ENCODE measurements around the gene UCMA. TPM values are rescaled to one million over a fixed set of nuclear protein-coding genes. Genes with fewer than 3 reads are reported as not detected.

The UCMA gene
- polyA plus RNA-seq, 5 donors: 0.29 to 0.41 (median 0.37) TPM; not detected in 2

DNA sequence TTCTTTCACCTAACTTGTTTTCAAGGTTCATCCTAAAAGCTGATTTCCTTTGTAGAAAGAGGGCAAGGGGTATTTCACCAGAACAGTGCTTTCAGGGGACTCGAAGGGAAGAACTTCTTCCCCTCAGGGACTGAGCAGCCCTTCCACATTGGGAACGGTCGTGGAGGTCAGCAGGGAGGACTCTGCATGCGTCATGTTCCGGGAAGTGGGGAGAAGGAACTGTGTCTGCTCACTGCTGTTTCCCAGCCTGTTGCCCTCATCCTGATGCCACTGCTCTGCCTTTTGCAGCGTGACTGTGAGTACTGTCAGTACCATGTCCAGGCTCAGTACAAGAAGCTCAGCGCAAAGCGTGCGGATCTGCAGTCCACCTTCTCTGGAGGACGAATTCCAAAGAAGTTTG is 45.6 kb downstream of the UCMA start:
- no peak for DNase-seq

DNA sequence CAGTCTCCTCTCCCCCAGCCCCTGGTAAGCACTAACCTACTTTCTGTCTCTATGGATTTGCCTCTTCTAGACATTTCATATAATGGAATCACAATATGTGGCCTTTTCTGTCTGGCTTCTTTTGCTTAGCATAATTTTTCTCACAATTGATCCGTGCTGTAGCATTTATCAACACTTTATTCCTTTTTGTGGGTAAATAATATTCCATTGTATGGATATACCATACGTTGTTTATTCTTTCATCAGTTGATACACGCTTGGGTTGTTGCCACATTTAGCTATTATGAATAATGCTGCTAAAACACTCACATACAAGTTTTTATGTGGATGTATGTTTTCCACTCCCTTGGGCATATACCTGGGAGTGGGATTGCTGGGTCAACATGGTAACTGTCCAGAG is 47.0 kb downstream of the UCMA start:
- DNase-seq: no peak

DNA sequence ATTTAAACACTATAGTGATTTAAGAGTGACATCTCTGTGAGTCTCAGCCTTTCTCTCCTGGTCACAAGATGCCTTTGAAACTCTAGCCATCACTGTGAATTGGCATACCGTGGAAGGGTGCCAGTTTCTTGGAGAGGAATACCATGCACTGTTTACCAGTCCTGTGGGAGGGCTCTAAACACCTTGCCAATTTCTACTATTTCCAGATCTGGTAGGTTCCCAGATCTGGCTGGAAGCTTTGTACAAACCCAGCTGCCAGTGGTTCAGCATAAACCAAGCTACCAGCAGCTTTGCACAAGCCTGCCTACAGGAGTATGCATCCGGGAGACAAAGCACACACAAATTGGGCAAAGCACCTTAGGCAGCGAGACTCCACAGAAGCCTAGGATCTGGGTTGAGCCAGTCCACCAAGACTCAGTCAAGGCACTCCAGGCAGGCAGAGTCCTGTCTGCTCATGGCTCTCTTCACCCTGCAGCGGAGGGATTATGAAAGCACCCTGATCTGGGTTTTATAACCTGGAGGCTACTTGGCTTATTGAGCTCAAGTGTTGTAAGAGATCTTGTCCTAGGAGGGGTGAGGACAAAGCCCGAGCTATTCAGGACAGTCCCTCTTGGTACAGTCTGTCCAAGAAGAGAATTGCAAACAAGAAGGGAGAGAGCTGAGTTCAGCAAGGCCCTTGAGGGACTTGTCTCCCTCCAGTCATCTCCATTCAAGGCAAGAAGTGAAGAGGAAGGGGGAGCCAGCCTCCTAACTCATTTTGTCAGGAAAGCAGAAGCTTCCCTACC is 49.3 kb downstream of the UCMA start:
- DNase-seq: no peak

DNA sequence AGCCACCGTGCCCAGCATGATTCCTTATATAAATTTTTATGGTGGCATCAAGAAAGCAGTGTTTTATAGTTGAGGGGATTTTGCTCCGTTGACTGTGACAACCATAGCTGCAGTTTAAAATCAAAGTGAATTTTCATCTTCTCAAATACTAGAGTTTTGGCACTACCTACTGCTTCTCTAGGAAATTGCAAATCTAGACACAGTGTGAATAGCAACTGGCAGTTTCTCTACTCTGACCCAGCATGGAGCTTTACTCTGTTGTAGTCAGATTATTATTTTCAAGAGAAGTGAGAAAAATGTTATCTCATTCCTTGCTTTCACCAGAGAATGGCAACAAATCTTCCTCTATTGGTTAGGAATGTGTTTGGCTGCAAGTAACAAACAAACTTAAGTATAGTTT is 49.9 kb downstream of the UCMA start:
- no peak for DNase-seq

DNA sequence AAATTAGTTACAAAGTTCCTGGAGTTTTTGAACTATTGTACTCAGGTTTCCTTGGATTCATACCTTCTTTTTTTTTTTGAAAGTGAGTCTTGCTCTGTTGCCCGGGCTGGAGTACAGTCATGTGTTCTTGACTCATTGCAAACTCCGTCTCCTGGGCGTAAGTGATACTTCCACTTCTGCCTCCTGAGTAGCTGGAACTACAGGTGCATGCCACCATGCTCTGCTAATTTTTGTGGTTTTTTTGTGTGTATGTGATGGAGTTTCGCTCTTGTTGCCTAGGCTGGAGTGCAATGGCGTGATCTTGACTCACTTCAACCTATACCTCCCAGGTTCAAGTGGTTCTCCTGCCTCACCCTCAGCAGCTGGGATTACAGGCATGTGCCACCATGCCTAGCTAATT is 50.5 kb downstream of the UCMA start:
- no peak for DNase-seq

DNA sequence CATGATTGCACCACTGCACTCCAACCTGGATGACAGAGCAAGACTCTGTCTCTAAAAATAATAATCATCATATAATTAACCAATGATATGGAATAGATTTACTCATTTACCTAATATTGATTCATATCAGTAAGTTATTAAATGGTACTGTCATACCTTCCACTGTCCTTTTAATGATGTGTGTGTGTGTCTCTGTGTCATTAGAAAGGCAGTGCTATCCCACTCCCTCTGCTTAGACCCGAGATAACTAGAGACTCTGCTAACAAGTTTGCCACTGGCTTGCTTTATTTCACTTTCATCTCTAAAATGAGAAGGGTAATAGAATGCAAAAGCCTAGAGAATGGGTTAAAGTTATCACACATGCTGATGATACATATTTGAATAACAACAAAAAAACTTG is 51.8 kb downstream of the UCMA start:
- DNase-seq: no peak

DNA sequence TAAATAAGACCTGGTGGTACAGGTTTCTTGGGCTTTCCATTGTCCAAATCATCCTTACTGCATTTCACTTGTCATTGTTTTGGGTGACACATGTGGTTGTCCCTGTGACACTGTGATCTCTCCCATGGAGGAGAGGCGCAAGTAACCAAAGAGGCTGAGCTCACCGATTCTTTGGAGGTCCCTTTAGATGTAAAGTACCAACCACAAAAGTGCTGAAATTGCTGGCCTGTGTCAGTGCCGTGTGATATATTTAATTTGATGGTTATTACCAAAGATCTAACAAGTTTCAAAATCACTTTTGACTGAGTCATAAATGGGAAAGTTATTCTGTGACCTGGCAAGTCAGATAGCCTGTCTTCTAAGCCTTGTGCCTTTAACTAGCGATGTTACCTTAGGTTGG is 53.4 kb downstream of the UCMA start:
- no peak for DNase-seq

DNA sequence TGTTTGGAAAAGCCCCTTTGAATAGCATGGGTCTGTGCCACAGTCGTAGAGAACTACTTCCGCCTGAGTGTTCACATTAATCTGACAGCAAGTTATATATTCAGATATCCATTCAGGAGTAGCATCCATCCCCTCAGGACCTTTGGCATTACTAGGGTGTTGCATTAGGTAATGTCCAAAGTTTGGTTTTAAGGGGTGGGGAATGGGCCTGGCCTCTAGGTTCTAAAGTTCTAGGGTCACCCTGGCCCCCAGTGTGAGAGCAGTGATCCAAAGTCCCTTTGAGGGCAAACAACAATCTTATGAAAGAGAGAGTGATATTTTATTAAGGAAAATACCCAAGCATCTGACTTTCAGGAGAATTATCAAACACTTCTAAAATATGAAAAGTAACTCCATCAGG is 60.6 kb downstream of the UCMA start:
- no peak for DNase-seq

Other genes starting within 250 kb of the UCMA start
- 10 to 100 TPM in 2 of 5 donors, 1 to 10 TPM in 3; 6.6 to 11.7 (median 8.4) TPM for gene CCDC3, start 232.7 kb downstream of the UCMA start, polyA plus RNA-seq (ENCODE audit: insufficient read depth in 1 of 5, insufficient read length in 5 of 5, low replicate concordance in 1 of 5)
- 10 to 100 TPM; 31.1 to 40.7 (median 35.4) TPM for gene OPTN, start 134.2 kb downstream of the UCMA start, polyA plus RNA-seq (ENCODE audit: insufficient read depth in 1 of 5, insufficient read length in 5 of 5, low replicate concordance in 1 of 5)
- gene MCM10, start 72.8 kb downstream of the UCMA start, polyA plus RNA-seq (ENCODE audit: insufficient read depth in 1 of 5, insufficient read length in 5 of 5, low replicate concordance in 1 of 5): 10 to 100 TPM in 2 of 5 donors, 1 to 10 TPM in 3; 7.4 to 14.1 (median 9.7) TPM
- 10 to 100 TPM; 28.3 to 34.0 (median 31.6) TPM for gene PHYH, start 65.7 kb upstream of the UCMA start, polyA plus RNA-seq (ENCODE audit: insufficient read depth in 1 of 5, insufficient read length in 5 of 5, low replicate concordance in 1 of 5)
- 100 to 1,000 TPM in 4 of 5 donors, 10 to 100 TPM in 1; 94.1 to 139 (median 112) TPM for gene SEPHS1, start 113.9 kb upstream of the UCMA start, polyA plus RNA-seq (ENCODE audit: insufficient read depth in 1 of 5, insufficient read length in 5 of 5, low replicate concordance in 1 of 5)